ENCODE data around the gene ZWINT. TPM values are rescaled to one million over a fixed set of nuclear protein-coding genes. Genes with fewer than 3 reads are reported as not detected.

Gene ZWINT
- total and polyA plus RNA-seq, 2 of the 4 experiments (the other 2 are of a cell fraction), result 47.3 to 52.0 TPM

DNA sequence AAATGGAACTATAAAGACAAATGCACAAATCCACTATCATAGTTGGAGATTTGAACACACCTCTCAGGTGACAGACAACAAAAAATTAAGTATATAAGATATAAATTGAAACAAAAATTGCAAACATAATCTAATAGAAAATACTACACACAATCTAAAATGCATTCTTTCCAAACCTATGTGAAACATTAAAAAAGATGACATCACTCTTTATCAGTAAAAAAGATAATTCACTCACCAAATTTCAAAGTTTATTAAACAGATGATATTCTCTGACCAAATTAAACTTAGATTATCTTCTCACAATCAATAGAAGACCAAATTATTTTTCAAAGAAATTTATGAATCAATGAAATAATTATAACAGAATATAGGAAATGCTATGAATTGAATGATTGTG is 4.0 kb downstream of the ZWINT start:
- Histone ChIP-seq H3K23ac (ENCODE audit: low read depth, low read length) (no peak overlapping the region), H2BK15ac (ENCODE audit: low read depth, low read length) (no peak overlapping the region), H4K20me1 (ENCODE audit: insufficient read depth, low read length) (no peaks in the 10 kb centered on the region), H3K9me3 (ENCODE audit: control insufficient read depth, insufficient read depth, low read length) (no peaks in the 10 kb centered on the region), H3K27ac (ENCODE audit: insufficient read depth, low read length) (no peak overlapping the region), H2BK5ac (ENCODE audit: low read depth, low read length, poor library complexity, severe bottlenecking) (no peak overlapping the region), H4K5ac (ENCODE audit: low read depth, low read length) (no peak overlapping the region), H4K8ac (ENCODE audit: low read depth in 2 of 2, low read length in 2 of 2) (no peak overlapping the region), H3K4me1 (ENCODE audit: control insufficient read depth, insufficient read depth, low read length) (no peaks in the 10 kb centered on the region), H4K91ac (ENCODE audit: insufficient read depth, low read depth, low read length) (no peak overlapping the region), H3K36me3 (ENCODE audit: control insufficient read depth, insufficient read depth, low read length) (peaks cover 7% of the 10 kb centered on the region; the same call in 1 of the 2 replicates), H3K27me3 (ENCODE audit: control insufficient read depth, insufficient read depth, low read length) (no peaks in the 10 kb centered on the region), H3K4me2 (ENCODE audit: low read depth, low read length) (no peak overlapping the region), H3K14ac (replicated peaks; ENCODE audit: low read depth, low read length) (no peak overlapping the region), H2BK120ac (ENCODE audit: low read depth, low read length) (no peak overlapping the region), H3K56ac (ENCODE audit: extremely low read depth, insufficient read depth, low read length) (no peak overlapping the region), H3K4me3 (ENCODE audit: insufficient read depth, low read depth, low read length) (no peak overlapping the region), H2AK5ac (ENCODE audit: low read depth, low read length) (no peak overlapping the region), H3K9me1 (ENCODE audit: insufficient read depth, low read length) (peaks cover 9% of the 10 kb centered on the region; the same call in 1 of the 2 replicates), H3K79me1 (ENCODE audit: low read depth in 1 of 2, low read length in 2 of 2) (peaks cover 11 to 14% of the 10 kb centered on the region in 2 experiments; a peak in 2 of 4 replicates), H3K4ac (ENCODE audit: low read depth, low read length) (no peak overlapping the region), H2AK9ac (replicated peaks; ENCODE audit: low read depth, low read length, poor library complexity) (no peak overlapping the region), H2BK20ac (ENCODE audit: low read depth, low read length) (no peak overlapping the region), H3K9ac (ENCODE audit: low read depth, low read length) (no peak overlapping the region), H2AFZ (replicated peaks; ENCODE audit: low read length, poor library complexity) (no peak overlapping the region), H3K18ac (ENCODE audit: low read depth, low read length) (no peak overlapping the region)
- intact Hi-C loops (cut with micrococcal nuclease), result no loop called here
- ChIA-PET POLR2A (ENCODE audit: unreplicated experiment) (no interaction called here), CTCF (no interaction called here)
- dilution Hi-C loops (cut with HindIII; ENCODE audit: low sequenced_read_pairs, unreplicated experiment), result no loop called here
- TF ChIP-seq FOS (IDR thresholded peaks at IDR 0.05; ENCODE audit: low read depth, low read length) (no peak), RFX5 (IDR thresholded peaks at IDR 0.05; ENCODE audit: low read depth, low read length) (no peak), CEBPB (IDR thresholded peaks at IDR 0.05; ENCODE audit: low read depth, low read length) (no peak), MAFK (IDR thresholded peaks at IDR 0.05; ENCODE audit: low read depth, low read length) (no peak), POLR2A (IDR thresholded peaks at IDR 0.05; ENCODE audit: low read depth, low read length) (no peak), MAZ (IDR thresholded peaks at IDR 0.05; ENCODE audit: borderline replicate concordance, low read depth, low read length) (no peak), BHLHE40 (IDR thresholded peaks at IDR 0.05; ENCODE audit: low read depth, low read length) (no peak), CHD1 (IDR thresholded peaks at IDR 0.05; ENCODE audit: low read depth, low read length) (no peak), RCOR1 (IDR thresholded peaks at IDR 0.05; ENCODE audit: insufficient replicate concordance, low read length) (no peak), SMC3 (IDR thresholded peaks at IDR 0.05; ENCODE audit: low read depth, low read length) (no peak), RAD21 (IDR thresholded peaks at IDR 0.05; ENCODE audit: low read length) (no peak)
- TF ChIP-seq, protein P1, sequence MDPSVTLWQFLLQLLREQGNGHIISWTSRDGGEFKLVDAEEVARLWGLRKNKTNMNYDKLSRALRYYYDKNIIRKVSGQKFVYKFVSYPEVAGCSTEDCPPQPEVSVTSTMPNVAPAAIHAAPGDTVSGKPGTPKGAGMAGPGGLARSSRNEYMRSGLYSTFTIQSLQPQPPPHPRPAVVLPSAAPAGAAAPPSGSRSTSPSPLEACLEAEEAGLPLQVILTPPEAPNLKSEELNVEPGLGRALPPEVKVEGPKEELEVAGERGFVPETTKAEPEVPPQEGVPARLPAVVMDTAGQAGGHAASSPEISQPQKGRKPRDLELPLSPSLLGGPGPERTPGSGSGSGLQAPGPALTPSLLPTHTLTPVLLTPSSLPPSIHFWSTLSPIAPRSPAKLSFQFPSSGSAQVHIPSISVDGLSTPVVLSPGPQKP (IDR thresholded peaks at IDR 0.05; ENCODE audit: borderline replicate concordance, low read depth, low read length), result no peak
- TF ChIP-seq, protein P2, sequence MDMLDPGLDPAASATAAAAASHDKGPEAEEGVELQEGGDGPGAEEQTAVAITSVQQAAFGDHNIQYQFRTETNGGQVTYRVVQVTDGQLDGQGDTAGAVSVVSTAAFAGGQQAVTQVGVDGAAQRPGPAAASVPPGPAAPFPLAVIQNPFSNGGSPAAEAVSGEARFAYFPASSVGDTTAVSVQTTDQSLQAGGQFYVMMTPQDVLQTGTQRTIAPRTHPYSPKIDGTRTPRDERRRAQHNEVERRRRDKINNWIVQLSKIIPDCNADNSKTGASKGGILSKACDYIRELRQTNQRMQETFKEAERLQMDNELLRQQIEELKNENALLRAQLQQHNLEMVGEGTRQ (IDR thresholded peaks at IDR 0.05; ENCODE audit: low read depth, low read length), result no peak
- DNase-seq (no peak), ATAC-seq (ENCODE audit: low read depth) (no peak)
- BruUV-seq (replicated peaks), result no TSS peak
- in situ Hi-C loops (cut with MboI; ENCODE audit: low sequenced_read_pairs), result no loop called here

All from IMR-90 (cell line).